Suprapubic skin (tissue), 4 donors: ENCODE results near the gene TMEM174. TPM values are rescaled to one million over a fixed set of nuclear protein-coding genes. Genes with fewer than 3 reads are reported as not detected.

Experiments used
- DNase-seq, 2 donors: peaks; one replicate each; pipeline ENCODE4 v3.0.0-alpha.2; 2019; ENCODE audit warnings: low spot score in 2 of 2
- H3K27ac ChIP-seq: fragments of 200-600 bp; sonication (generic); one replicate; pipeline ENCODE4 v1.5.1; 2019
- H3K27me3 ChIP-seq: fragments of 200-600 bp; sonication (generic); one replicate; pipeline ENCODE4 v1.5.1; 2019
- H3K36me3 ChIP-seq: fragments of 200-600 bp; sonication (generic); one replicate; pipeline ENCODE4 v1.5.1; 2019
- H3K4me1 ChIP-seq: fragments of 200-600 bp; sonication (generic); one replicate; pipeline ENCODE4 v1.5.1; 2019
- H3K4me3 ChIP-seq: fragments of 200-600 bp; sonication (generic); one replicate; pipeline ENCODE4 v1.5.1; 2019; ENCODE audit warnings: mild to moderate bottlenecking
- H3K9me3 ChIP-seq: fragments of 200-600 bp; sonication (generic); one replicate; pipeline ENCODE4 v1.5.1; 2019
- EP300 ChIP-seq: sonication (generic); formaldehyde crosslinking; IDR thresholded peaks from one replicate; pipeline ENCODE4 v1.6.1; 2017; ENCODE audit warnings: antibody characterized with exemption
- POLR2A ChIP-seq, 2 donors: fragments of 450-650 bp; IDR thresholded peaks; one replicate each; pipeline ENCODE4 v1.6.1; 2017; ENCODE audit warnings: antibody characterized with exemption in 2 of 2, mild to moderate bottlenecking in 2 of 2, moderate library complexity in 2 of 2
- POLR2AphosphoS5 ChIP-seq, 3 donors: sonication (generic); formaldehyde crosslinking; IDR thresholded peaks; one replicate each; pipeline ENCODE4 v1.6.1; 2017; ENCODE audit warnings: antibody characterized with exemption in 3 of 3
- WGBS: methylation state at CpG from one replicate; pipeline ENCODE4 v1.1.5; 2018; 5-methylcytosine and 5-hydroxymethylcytosine counted together
- total RNA-seq, 4 donors: library from RNA; depleted of rRNA; stranded (reverse); fragments of >200 nt; gene quantifications; one replicate each; pipeline ENCODE4 v1.1.0, GENCODE V29; 2016
- TF ChIP-seq, protein P1 (sequence below), 2 donors: fragments of 200-600 bp in 1 of 2; fragments of 450-650 bp in 1 of 2; sonication (generic) in 1 of 2; IDR thresholded peaks; one replicate each; pipeline ENCODE4 v1.5.1; 2016 to 2019; ENCODE audit warnings: antibody characterized with exemption in 2 of 2, mild to moderate bottlenecking in 1 of 2, moderate library complexity in 1 of 2

The TMEM174 gene
- total RNA-seq, 4 donors from 2014 or later = not detected

- H3K4me1 ChIP-seq = no peaks in the 10 kb centered on the region
- no peaks in the 10 kb centered on the region for H3K36me3 ChIP-seq
- H3K4me3 ChIP-seq = no peak overlapping the region
- H3K27ac ChIP-seq = no peak overlapping the region
- TF ChIP-seq, protein P1, sequence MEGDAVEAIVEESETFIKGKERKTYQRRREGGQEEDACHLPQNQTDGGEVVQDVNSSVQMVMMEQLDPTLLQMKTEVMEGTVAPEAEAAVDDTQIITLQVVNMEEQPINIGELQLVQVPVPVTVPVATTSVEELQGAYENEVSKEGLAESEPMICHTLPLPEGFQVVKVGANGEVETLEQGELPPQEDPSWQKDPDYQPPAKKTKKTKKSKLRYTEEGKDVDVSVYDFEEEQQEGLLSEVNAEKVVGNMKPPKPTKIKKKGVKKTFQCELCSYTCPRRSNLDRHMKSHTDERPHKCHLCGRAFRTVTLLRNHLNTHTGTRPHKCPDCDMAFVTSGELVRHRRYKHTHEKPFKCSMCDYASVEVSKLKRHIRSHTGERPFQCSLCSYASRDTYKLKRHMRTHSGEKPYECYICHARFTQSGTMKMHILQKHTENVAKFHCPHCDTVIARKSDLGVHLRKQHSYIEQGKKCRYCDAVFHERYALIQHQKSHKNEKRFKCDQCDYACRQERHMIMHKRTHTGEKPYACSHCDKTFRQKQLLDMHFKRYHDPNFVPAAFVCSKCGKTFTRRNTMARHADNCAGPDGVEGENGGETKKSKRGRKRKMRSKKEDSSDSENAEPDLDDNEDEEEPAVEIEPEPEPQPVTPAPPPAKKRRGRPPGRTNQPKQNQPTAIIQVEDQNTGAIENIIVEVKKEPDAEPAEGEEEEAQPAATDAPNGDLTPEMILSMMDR (IDR thresholded peaks at IDR 0.05) = no peak
- TF ChIP-seq EP300 = no peak
- TF ChIP-seq POLR2A (IDR thresholded peaks at IDR 0.05) = no peak
- TF ChIP-seq POLR2AphosphoS5 (IDR thresholded peaks at IDR 0.05) = no peak
- H3K27me3 ChIP-seq = no peaks in the 10 kb centered on the region
- DNase-seq = no peak
- WGBS = 80% methylated on average over 7 of the region's 7 CpGs
- H3K9me3 ChIP-seq = no peaks in the 10 kb centered on the region
Measured at GRCh38 chr5:73153513-73153912, 19.5 kb upstream of the TMEM174 start.

DNA sequence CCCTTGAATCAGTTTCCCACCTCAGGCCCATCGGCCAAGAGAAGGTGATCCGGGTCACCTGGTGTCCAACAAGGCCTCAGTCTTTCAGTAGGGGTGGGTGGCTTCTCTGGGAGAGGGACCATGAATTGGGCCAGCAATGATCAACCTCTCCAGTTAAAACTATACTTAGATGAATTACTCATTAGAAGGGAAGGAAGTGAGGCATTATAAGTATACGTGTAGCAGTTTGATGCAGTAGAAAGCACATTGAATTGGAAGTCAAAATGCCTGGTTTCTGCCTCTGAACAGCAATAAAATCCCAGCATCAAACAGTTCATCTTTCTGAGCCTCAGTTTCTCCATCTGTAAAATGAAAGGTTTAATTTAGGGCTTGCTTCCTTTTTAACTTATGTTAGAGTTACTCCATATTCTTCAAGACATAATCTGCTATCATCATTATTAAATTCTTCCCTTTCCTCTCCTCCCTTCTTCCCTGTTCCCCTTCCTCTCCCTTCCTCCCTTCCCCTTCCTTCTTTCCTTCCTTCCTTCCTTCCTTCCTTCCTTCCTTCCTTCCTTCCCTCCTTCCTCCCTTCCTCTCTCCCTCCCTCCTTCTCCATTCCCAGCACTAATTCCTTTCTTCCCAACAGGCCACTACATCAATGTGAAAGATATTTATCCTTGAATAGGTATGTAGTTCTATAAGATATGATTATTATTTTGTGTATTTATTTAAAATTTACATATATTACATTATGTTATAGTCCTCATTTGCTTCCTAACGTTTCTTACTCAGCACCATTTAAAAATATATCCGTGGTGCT lies 18.6 kb upstream of the TMEM174 start:
- H3K4me3 ChIP-seq = no peak overlapping the region
- H3K4me1 ChIP-seq = no peaks in the 10 kb centered on the region
- H3K27me3 ChIP-seq = no peaks in the 10 kb centered on the region
- no peaks in the 10 kb centered on the region for H3K36me3 ChIP-seq
- TF ChIP-seq POLR2AphosphoS5 (IDR thresholded peaks at IDR 0.05) (no peak), EP300 (no peak), POLR2A (IDR thresholded peaks at IDR 0.05) (no peak)
- TF ChIP-seq, protein P1 (IDR thresholded peaks at IDR 0.05) = no peak
- WGBS = 78% methylated on average over 5 of the region's 5 CpGs
- no peak for DNase-seq
- no peak overlapping the region for H3K27ac ChIP-seq
- no peaks in the 10 kb centered on the region for H3K9me3 ChIP-seq

GRCh38 chr5:73155271-73156222 lies 17.4 kb upstream of the TMEM174 start:
- H3K27me3 ChIP-seq = no peaks in the 10 kb centered on the region
- DNase-seq = no peak
- H3K27ac ChIP-seq = no peak overlapping the region
- no peaks in the 10 kb centered on the region for H3K4me1 ChIP-seq
- H3K4me3 ChIP-seq = no peak overlapping the region
- WGBS = 80% methylated on average over 16 of the region's 18 CpGs
- no peaks in the 10 kb centered on the region for H3K9me3 ChIP-seq
- TF ChIP-seq, protein P1 (IDR thresholded peaks at IDR 0.05) = no peak
- TF ChIP-seq EP300 = no peak
- TF ChIP-seq POLR2A (IDR thresholded peaks at IDR 0.05) = no peak
- no peak for TF ChIP-seq POLR2AphosphoS5 (IDR thresholded peaks at IDR 0.05)
- H3K36me3 ChIP-seq = no peaks in the 10 kb centered on the region

DNA sequence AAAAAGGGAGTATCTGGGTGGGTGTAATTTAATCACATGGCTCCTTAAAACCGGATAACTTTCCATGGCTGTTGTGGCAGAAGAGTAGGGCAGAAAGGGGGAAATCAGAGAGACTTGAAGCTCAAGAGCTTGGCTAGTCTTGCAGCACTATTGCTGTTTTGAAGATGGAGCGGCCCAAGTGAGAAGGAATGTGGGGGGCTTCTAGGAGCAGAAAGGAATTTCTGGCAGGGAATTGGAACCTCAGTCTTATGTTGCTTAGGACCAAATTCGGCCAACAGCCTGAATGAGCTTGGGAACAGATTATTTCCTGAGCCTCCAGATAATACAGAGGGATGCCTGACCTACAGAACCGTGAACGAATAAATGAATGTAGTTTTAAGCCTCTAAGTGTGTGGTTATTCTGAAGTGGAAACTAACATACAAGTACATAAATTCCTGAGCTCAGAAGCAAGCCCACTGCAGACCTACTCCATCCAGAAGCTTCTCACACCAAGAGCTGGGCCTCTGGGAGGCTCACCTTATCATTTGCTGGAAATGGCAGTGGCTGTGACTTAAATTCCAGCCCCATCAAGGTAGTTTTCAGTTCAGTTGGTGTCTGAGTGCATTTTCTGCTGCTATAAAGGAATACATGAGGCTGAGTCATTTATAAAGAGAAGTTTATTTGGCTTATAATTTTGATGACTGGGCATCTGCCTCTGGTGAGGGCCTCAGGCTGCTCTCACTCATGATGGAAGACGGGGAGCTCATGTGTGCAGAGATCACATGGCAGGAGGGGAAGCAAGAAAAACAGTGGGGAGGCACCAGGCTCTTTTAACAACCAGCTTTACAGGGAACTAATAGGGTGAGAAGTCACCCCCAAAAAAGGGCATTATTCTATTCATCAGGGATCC lies 15.3 kb upstream of the TMEM174 start:
- Histone ChIP-seq H3K4me1 (no peaks in the 10 kb centered on the region), H3K36me3 (no peaks in the 10 kb centered on the region), H3K27me3 (peaks cover 15% of the 10 kb centered on the region), H3K4me3 (no peak overlapping the region), H3K9me3 (no peaks in the 10 kb centered on the region), H3K27ac (no peak overlapping the region)
- TF ChIP-seq POLR2A (IDR thresholded peaks at IDR 0.05) (no peak), EP300 (no peak), POLR2AphosphoS5 (IDR thresholded peaks at IDR 0.05) (no peak)
- TF ChIP-seq, protein P1 (IDR thresholded peaks at IDR 0.05) = no peak
- 79% methylated on average over 6 of the region's 6 CpGs for WGBS
- DNase-seq = no peak
